H1 (cell line): ENCODE results near the gene NXN. TPM values are rescaled to one million over a fixed set of nuclear protein-coding genes. Genes with fewer than 3 reads are reported as not detected.

Experiments
- CTCF ChIA-PET: fragments of 300-600 bp; sonication (Branson Sonifier 250); formaldehyde crosslinking; loops from one replicate; lab custom pipeline; 2021; ENCODE audit not compliant: partially characterized antibody; lab: Charles Lee
- POLR2A ChIA-PET: fragments of 300-600 bp; sonication (Branson Sonifier 250); formaldehyde crosslinking; loops from one replicate; lab custom pipeline; 2021; ENCODE audit warnings: inconsistent platforms; ENCODE audit not compliant: partially characterized antibody; lab: Charles Lee
- DNase-seq, 2 experiments: peaks; one replicate each; pipeline versions ENCODE4 v3.0.0 to v3.0.0-alpha.2; 2010 to 2022; ENCODE audit warnings: low spot score in 2 of 2, low read depth in 1 of 2, mixed read lengths in 1 of 2
- FAIRE-seq: peaks from 2 replicates; lab custom pipeline; 2011; peaks lifted over from hg19 to GRCh38; lab: Jason Lieb, UNC
- H2AFZ ChIP-seq: 2 replicates; pipeline ENCODE4 v1.8.1; 2012; ENCODE audit warnings: low read length, inconsistent platforms
- H2AK5ac ChIP-seq: 2 replicates; pipeline ENCODE4 v1.6.1; 2013; ENCODE audit warnings: low read depth, low read length
- H2BK120ac ChIP-seq: replicated peaks from 2 replicates; pipeline ENCODE3; 2013; ENCODE audit warnings: low read depth, low read length, inconsistent platforms
- H2BK12ac ChIP-seq: 2 replicates; pipeline ENCODE4 v1.6.1; 2013; ENCODE audit warnings: low read depth, low read length
- H2BK15ac ChIP-seq: 2 replicates; pipeline ENCODE4 v1.6.1; 2013; ENCODE audit warnings: low read length
- H2BK20ac ChIP-seq: 2 replicates; pipeline ENCODE4 v1.6.1; 2013; ENCODE audit warnings: low read length
- H2BK5ac ChIP-seq: 2 replicates; pipeline ENCODE4 v1.6.1; 2013; ENCODE audit warnings: low read depth, low read length
- H3K14ac ChIP-seq: 2 replicates; pipeline ENCODE4 v1.6.1; 2013; ENCODE audit warnings: inconsistent platforms; ENCODE audit not compliant: insufficient read length
- H3K18ac ChIP-seq: 2 replicates; pipeline ENCODE4 v1.6.1; 2013; ENCODE audit warnings: low read length; ENCODE audit errors: extremely low read depth
- H3K23ac ChIP-seq: 2 replicates; pipeline ENCODE4 v1.6.1; 2013; ENCODE audit warnings: inconsistent platforms; ENCODE audit not compliant: insufficient read length
- H3K23me2 ChIP-seq: 2 replicates; pipeline ENCODE4 v1.6.1; 2013; ENCODE audit warnings: low read depth, low read length
- H3K27ac ChIP-seq: 2 replicates; pipeline ENCODE4 v1.6.1; 2011; ENCODE audit warnings: low read depth, low read length, inconsistent platforms
- H3K27me3 ChIP-seq, 4 experiments: replicated peaks in 1 of 4; 1 replicate in 1 of 4; 2 replicates in 3 of 4; pipeline versions ENCODE4 v1.6.1 to v1.8.1; 2011 to 2013; ENCODE audit warnings: low read length in 3 of 4, mild to moderate bottlenecking in 3 of 4, inconsistent platforms in 2 of 4, mixed read lengths in 2 of 4, moderate library complexity in 1 of 4; ENCODE audit not compliant: control insufficient read depth in 3 of 4, insufficient read depth in 3 of 4; ENCODE audit errors: extremely low read depth in 1 of 4
- H3K36me3 ChIP-seq, 4 experiments: 2 replicates each; pipeline versions ENCODE4 v1.6.1 to v1.8.1; 2011 to 2013; ENCODE audit warnings: mild to moderate bottlenecking in 4 of 4, low read length in 3 of 4, moderate library complexity in 2 of 4, control low read depth in 1 of 4, inconsistent platforms in 1 of 4; ENCODE audit not compliant: insufficient read depth in 4 of 4, control insufficient read depth in 2 of 4
- H3K4ac ChIP-seq: replicated peaks from 2 replicates; pipeline ENCODE3; 2013; ENCODE audit warnings: low read length, low read depth, mixed read lengths, inconsistent platforms; ENCODE audit not compliant: insufficient read length
- H3K4me1 ChIP-seq, 4 experiments: replicated peaks in 1 of 4; 1 replicate in 1 of 4; 2 replicates in 3 of 4; pipeline versions ENCODE4 v1.6.1 to v1.8.1; 2011 to 2013; ENCODE audit warnings: low read length in 3 of 4, inconsistent platforms in 2 of 4, mixed read lengths in 1 of 4; ENCODE audit not compliant: insufficient read depth in 4 of 4, control insufficient read depth in 3 of 4
- H3K4me2 ChIP-seq, 2 experiments: 2 replicates each; pipeline versions ENCODE4 v1.6.1 to v1.8.1; 2011 to 2013; ENCODE audit warnings: low read depth in 2 of 2, low read length in 2 of 2, control low read depth in 1 of 2, inconsistent platforms in 1 of 2, mild to moderate bottlenecking in 1 of 2; ENCODE audit not compliant: insufficient read depth in 1 of 2
- H3K4me3 ChIP-seq, 4 experiments: fragments of 200-600, 300-600 bp in 1 of 4; sonication (generic), shearing (Covaris generic), sonication (Bioruptor Twin) in 1 of 4; 2 replicates each; pipeline versions ENCODE4 v1.5.1 to v1.8.1; 2011 to 2016; ENCODE audit warnings: low read length in 4 of 4, low read depth in 3 of 4, control low read depth in 2 of 4, inconsistent platforms in 2 of 4, mild to moderate bottlenecking in 2 of 4, mixed read lengths in 1 of 4, moderate library complexity in 1 of 4; ENCODE audit not compliant: insufficient read depth in 2 of 4; ENCODE audit errors: extremely low read depth in 1 of 4
- H3K56ac ChIP-seq: replicated peaks from 2 replicates; pipeline ENCODE3; 2013; ENCODE audit warnings: low read depth, mild to moderate bottlenecking, mixed read lengths, low read length, inconsistent platforms; ENCODE audit not compliant: insufficient read length
- H3K79me1 ChIP-seq: 2 replicates; pipeline ENCODE4 v1.6.1; 2013; ENCODE audit warnings: low read depth, low read length, control low read depth
- H3K79me2 ChIP-seq, 2 experiments: 2 replicates each; pipeline versions ENCODE4 v1.6.1 to v1.8.1; 2012 to 2013; ENCODE audit warnings: low read length in 2 of 2, mild to moderate bottlenecking in 2 of 2, inconsistent platforms in 1 of 2; ENCODE audit not compliant: insufficient read depth in 2 of 2, control insufficient read depth in 1 of 2
- H3K9ac ChIP-seq, 4 experiments: replicated peaks in 1 of 4; 1 replicate in 1 of 4; 2 replicates in 3 of 4; pipeline versions ENCODE4 v1.6.1 to v1.8.1; 2011 to 2013; ENCODE audit warnings: low read depth in 3 of 4, low read length in 3 of 4, control low read depth in 2 of 4, mild to moderate bottlenecking in 2 of 4, moderate library complexity in 2 of 4, inconsistent platforms in 1 of 4; ENCODE audit errors: extremely low read depth in 1 of 4
- H3K9me3 ChIP-seq, 2 experiments: 2 replicates each; pipeline versions ENCODE4 v1.6.1 to v1.8.1; 2012 to 2013; ENCODE audit warnings: mild to moderate bottlenecking in 2 of 2, moderate library complexity in 2 of 2, control low read depth in 1 of 2, inconsistent platforms in 1 of 2, low read depth in 1 of 2, low read length in 1 of 2, mixed read lengths in 1 of 2; ENCODE audit not compliant: insufficient read depth in 2 of 2
- H4K20me1 ChIP-seq, 2 experiments: replicated peaks in 1 of 2; 2 replicates each; pipeline versions ENCODE3 to v1.8.1; 2011 to 2013; ENCODE audit warnings: inconsistent platforms in 2 of 2, low read length in 2 of 2, mild to moderate bottlenecking in 1 of 2; ENCODE audit not compliant: insufficient read depth in 2 of 2, control insufficient read depth in 1 of 2
- H4K5ac ChIP-seq: 2 replicates; pipeline ENCODE4 v1.6.1; 2013; ENCODE audit warnings: low read length, low read depth, mixed read lengths, inconsistent platforms; ENCODE audit not compliant: insufficient read length
- H4K8ac ChIP-seq: 2 replicates; pipeline ENCODE4 v1.8.0; 2013; ENCODE audit warnings: mild to moderate bottlenecking, moderate library complexity, low read length, inconsistent platforms; ENCODE audit not compliant: insufficient read depth; ENCODE audit errors: extremely low read depth
- H4K91ac ChIP-seq: replicated peaks from 2 replicates; pipeline ENCODE3; 2013; ENCODE audit warnings: low read length, mixed read lengths, inconsistent platforms; ENCODE audit not compliant: insufficient read length
- CBX5 ChIP-seq: fragments of 300-800, 300-1000 bp; sonication (generic); IDR thresholded peaks from 2 replicates; pipeline ENCODE4 v1.7.1; 2016; ENCODE audit warnings: antibody characterized with exemption, low read length, low read depth
- CBX8 ChIP-seq: fragments of 300-800, 300-1000 bp; sonication (generic); IDR thresholded peaks from 2 replicates; pipeline ENCODE4 v1.7.1; 2016; ENCODE audit warnings: low read depth, low read length, borderline replicate concordance
- CEBPB ChIP-seq: IDR thresholded peaks from 2 replicates; pipeline ENCODE4 v1.6.1; 2012; ENCODE audit warnings: low read depth, low read length
- CHD2 ChIP-seq: IDR thresholded peaks from 2 replicates; pipeline ENCODE4 v1.6.1; 2012; ENCODE audit warnings: low read length, improper control_type of control experiment
- CTBP2 ChIP-seq: IDR thresholded peaks from 2 replicates; pipeline ENCODE4 v1.7.0; 2011; ENCODE audit warnings: borderline replicate concordance, mild to moderate bottlenecking, moderate library complexity, mixed read lengths, low read length; ENCODE audit not compliant: insufficient read depth, insufficient read length
- EGR1 ChIP-seq: IDR thresholded peaks from 2 replicates; pipeline ENCODE4 v1.6.1; 2011; ENCODE audit warnings: low read depth, low read length, borderline replicate concordance
- GABPA ChIP-seq: IDR thresholded peaks from 2 replicates; pipeline ENCODE4 v1.6.1; 2011; ENCODE audit warnings: mild to moderate bottlenecking, low read length, moderate library complexity, borderline replicate concordance; ENCODE audit not compliant: insufficient read depth
- HDAC6 ChIP-seq: IDR thresholded peaks from one replicate; pipeline ENCODE4 v1.7.1; 2012; ENCODE audit warnings: low read depth, mild to moderate bottlenecking, inconsistent platforms, low read length, moderate library complexity
- RFX5 ChIP-seq: IDR thresholded peaks from 2 replicates; pipeline ENCODE4 v1.6.1; 2011; ENCODE audit warnings: low read depth, low read length, improper control_type of control experiment, borderline replicate concordance
- USF2 ChIP-seq: IDR thresholded peaks from 2 replicates; pipeline ENCODE4 v1.6.1; 2011; ENCODE audit warnings: low read length, improper control_type of control experiment
- WGBS, 2 experiments: shearing (Covaris generic) in 1 of 2; methylation state at CpG; one replicate each; pipeline versions ENCODE4 v1.1.6 to v1.1.7; 2013 to 2015; ENCODE audit warnings: low lambda C conversion rate in 2 of 2, mixed read lengths in 2 of 2, inconsistent platforms in 1 of 2, low coverage in 1 of 2, missing lambda C conversion rate in 1 of 2; ENCODE audit not compliant: insufficient replicate concordance in 2 of 2, insufficient coverage in 1 of 2, insufficient read length in 1 of 2; ENCODE audit errors: extremely low coverage in 1 of 2, missing lambda C conversion rate in 1 of 2; 5-methylcytosine and 5-hydroxymethylcytosine counted together
- polyA plus RNA-seq, 7 experiments: library from polyadenylated mRNA; depleted of rRNA in 3 of 7; stranded (reverse) in 5 of 7; unstranded in 2 of 7; fragments of >200 nt in 5 of 7; fragments of 200-250 nt in 2 of 7; gene quantifications; 1 replicate in 5 of 7; 2 replicates in 1 of 7; 4 replicates in 1 of 7; pipeline versions ENCODE4 v1.2.1 to v1.2.3, GENCODE V29; 2011 to 2013; ENCODE audit warnings: missing spikeins in 2 of 7, mixed read lengths in 2 of 7
- total RNA-seq: library from RNA; stranded (reverse); fragmentation: NEBNext Ultra II Directional; extraction: Animal tissue kit (Norgen Biotek cat#: 25700); gene quantifications from 2 replicates; pipeline ENCODE4 v1.2.1, GENCODE V29; 2021

Gene NXN
- total and polyA plus RNA-seq, 2 of the 8 experiments (the other 6 are each of a cell fraction or from before 2014, with no cell fraction given): 94.1 to 107 TPM

- Histone ChIP-seq H3K79me2 (no peaks in the 10 kb centered on the region), H4K8ac (no peak overlapping the region), H3K4ac (no peak overlapping the region), H2BK12ac (no peak overlapping the region), H3K79me1 (no peaks in the 10 kb centered on the region), H3K23ac (no peak overlapping the region), H3K4me1 (no peaks in the 10 kb centered on the region; a peak in 4 of 7 replicates), H3K4me2 (no peak overlapping the region), H2BK15ac (no peak overlapping the region), H3K23me2 (no peaks in the 10 kb centered on the region), H3K14ac (no peak overlapping the region), H3K27me3 (no peaks in the 10 kb centered on the region), H3K9me3 (no peaks in the 10 kb centered on the region), H4K20me1 (peaks cover 0 to 3% of the 10 kb centered on the region in 2 experiments), H4K5ac (no peak overlapping the region)
- FAIRE-seq: no peak
- 87% methylated on average over 8 of the region's 10 CpGs; no CpG with 5 or more reads in 1 of the 2 experiments for WGBS, 2 experiments
- CTCF ChIA-PET: interaction anchor here (1.2 to 1.5 kb wide), 2 partner anchors 11 to 47 kb away, joined by 4 to 7 read pairs; no protein-coding TSS in a partner anchor
- no peak for DNase-seq
- no peak for TF ChIP-seq USF2
- TF ChIP-seq CHD2: no peak
- TF ChIP-seq GABPA: no peak
- TF ChIP-seq CTBP2: no peak
- no peak for TF ChIP-seq CBX8
- no peak for TF ChIP-seq CEBPB
- TF ChIP-seq HDAC6: no peak
- no peak for TF ChIP-seq RFX5
- TF ChIP-seq EGR1: no peak
- TF ChIP-seq CBX5: no peak
- TF ChIP-seq, all 59 proteins: peak for 0
- H3K4me3 ChIP-seq: no peak overlapping the region
- no peak overlapping the region for H2BK20ac ChIP-seq
- no peak overlapping the region for H2AK5ac ChIP-seq
- no peak overlapping the region for H3K9ac ChIP-seq
- no peak overlapping the region for H3K18ac ChIP-seq
- no peak overlapping the region for H2BK5ac ChIP-seq
- no peak overlapping the region for H4K91ac ChIP-seq
- H3K56ac ChIP-seq: no peak overlapping the region
- POLR2A ChIA-PET: no interaction called here
- H3K36me3 ChIP-seq: peaks cover 0 to 8% (median 0%) of the 10 kb centered on the region in 4 experiments; a peak in 2 of 8 replicates
- H3K27ac ChIP-seq: no peak overlapping the region
- no peak overlapping the region for H2AFZ ChIP-seq
- no peak overlapping the region for H2BK120ac ChIP-seq
Measured at GRCh38 chr17:1010086-1010450, 30.5 kb upstream of the NXN start.
